Measurements from ENCODE around the gene TRIM47.

DNA sequence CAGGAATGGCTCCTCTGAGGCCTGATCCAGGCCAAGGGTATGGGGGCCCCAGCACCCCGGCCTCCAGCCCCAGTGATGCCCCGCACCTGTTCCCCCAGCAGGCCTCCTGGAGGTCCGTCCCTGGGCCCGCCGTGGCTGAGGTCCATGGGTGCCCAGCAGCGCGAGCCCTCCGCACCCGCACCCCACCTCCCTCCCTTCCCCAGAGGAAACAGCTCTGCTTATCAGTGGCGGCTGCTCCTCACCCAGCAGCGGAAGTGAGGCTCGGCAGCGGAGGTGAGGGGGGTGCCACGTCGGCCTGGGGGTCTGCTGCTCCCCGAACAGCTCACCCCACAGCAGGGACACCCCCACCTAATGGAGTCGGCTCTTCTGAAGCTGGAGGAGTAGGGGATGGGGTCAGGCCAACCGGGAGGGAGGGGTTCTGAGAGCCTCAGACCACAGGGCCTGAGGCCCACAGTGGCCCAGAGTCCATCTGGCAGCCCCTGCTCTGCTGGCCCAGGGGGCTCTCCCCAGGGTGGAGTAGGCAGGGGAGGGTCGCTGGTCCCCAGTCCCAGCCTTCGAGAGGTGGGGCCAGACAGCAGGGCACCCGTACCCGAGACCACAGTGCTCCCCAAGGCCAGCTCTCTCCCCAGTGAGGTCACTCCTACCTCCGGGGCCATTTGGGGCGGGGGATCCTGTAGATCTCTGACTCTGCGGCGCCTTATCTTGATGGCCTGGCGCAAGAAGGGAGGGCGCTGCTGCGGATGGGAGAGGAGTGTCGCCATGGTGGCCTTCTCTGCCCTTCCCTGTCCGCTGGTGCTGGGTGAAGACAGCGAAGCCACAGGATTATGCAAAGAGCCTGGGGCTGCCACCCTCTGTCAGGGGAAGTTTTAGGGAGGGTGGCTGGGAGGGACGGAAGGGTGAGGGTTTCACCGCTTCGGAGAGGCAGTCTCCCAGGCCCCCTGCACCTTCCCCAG, 34.5 kb downstream of the TRIM47 start, which contains the start of gene UNC13D:
- TF ChIP-seq POLR2A (IDR thresholded peaks at IDR 0.05; ENCODE audit: low read depth, low read length) (peak; percentile 52; the same call in 1 of the 2 replicates), POLR2AphosphoS5 (IDR thresholded peaks at IDR 0.05; ENCODE audit: low read depth, low read length) (0 out of 2 replicates have a peak, but pooled peaks have one; percentile 40), TAF1 (IDR thresholded peaks at IDR 0.05; ENCODE audit: borderline replicate concordance, low read depth, low read length) (no peak)
